IMR-90 (cell line): ENCODE results near the gene CPA5. TPM values are rescaled to one million over a fixed set of nuclear protein-coding genes. Genes with fewer than 3 reads are reported as not detected.
A peak's percentile ranks its signal among the peaks of the same experiment; 100 is the strongest.

Experiments used
- ATAC-seq: fragments of 200-7000 bp; cut with Tn5 transposase; 2 replicates; pipeline ENCODE4 v1.9.1; 2020; ENCODE audit warnings: low read depth, mild to moderate bottlenecking, moderate library complexity
- BruUV-seq: library from RNA; stranded (reverse); fragments of 400-500 nt; replicated peaks from 2 replicates; lab custom pipeline; 2021; lab: Mats Ljungman, UMichigan
- CTCF ChIA-PET: fragments of 300-600 bp; formaldehyde crosslinking; extraction: SDS; loops from one replicate; lab custom pipeline; 2021; ENCODE audit warnings: antibody characterized with exemption; lab: Yijun Ruan, JAX
- POLR2A ChIA-PET: fragments of 300-600 bp; sonication (Branson Sonifier 250); formaldehyde crosslinking; loops from one replicate; lab custom pipeline; 2022; ENCODE audit warnings: antibody characterized with exemption; ENCODE audit not compliant: unreplicated experiment; lab: Charles Lee
- DNase-seq: peaks from one replicate; pipeline ENCODE4 v3.0.0; 2013
- H2AFZ ChIP-seq: replicated peaks from 2 replicates; pipeline ENCODE3; 2013; ENCODE audit warnings: low read length, mild to moderate bottlenecking; ENCODE audit not compliant: poor library complexity
- H2AK5ac ChIP-seq: 2 replicates; pipeline ENCODE4 v1.6.1; 2013; ENCODE audit warnings: low read depth, low read length, inconsistent platforms
- H2AK9ac ChIP-seq: replicated peaks from 2 replicates; pipeline ENCODE3; 2013; ENCODE audit warnings: mild to moderate bottlenecking, low read depth, low read length, moderate library complexity; ENCODE audit not compliant: poor library complexity
- H2BK120ac ChIP-seq: 2 replicates; pipeline ENCODE4 v1.6.1; 2013; ENCODE audit warnings: low read depth, low read length, inconsistent platforms
- H2BK15ac ChIP-seq: 3 replicates; pipeline ENCODE4 v1.6.1; 2013; ENCODE audit warnings: low read depth, low read length, inconsistent platforms
- H2BK20ac ChIP-seq: 2 replicates; pipeline ENCODE4 v1.6.1; 2013; ENCODE audit warnings: low read depth, mild to moderate bottlenecking, inconsistent platforms, low read length, moderate library complexity
- H2BK5ac ChIP-seq: 2 replicates; pipeline ENCODE4 v1.6.1; 2013; ENCODE audit warnings: mild to moderate bottlenecking, low read depth, low read length, inconsistent platforms; ENCODE audit not compliant: poor library complexity, severe bottlenecking
- H3K14ac ChIP-seq: replicated peaks from 2 replicates; pipeline ENCODE4 v1.6.1; 2013; ENCODE audit warnings: low read depth, low read length, inconsistent platforms
- H3K18ac ChIP-seq: 2 replicates; pipeline ENCODE4 v1.6.1; 2013; ENCODE audit warnings: low read depth, low read length, control low read depth
- H3K23ac ChIP-seq: 2 replicates; pipeline ENCODE4 v1.6.1; 2013; ENCODE audit warnings: low read depth, low read length, inconsistent platforms
- H3K27ac ChIP-seq: 2 replicates; pipeline ENCODE4 v1.5.1; 2013; ENCODE audit warnings: mild to moderate bottlenecking, control low read depth, low read length; ENCODE audit not compliant: insufficient read depth
- H3K27me3 ChIP-seq: 2 replicates; pipeline ENCODE4 v1.6.1; 2013; ENCODE audit warnings: low read length; ENCODE audit not compliant: control insufficient read depth, insufficient read depth
- H3K36me3 ChIP-seq: 2 replicates; pipeline ENCODE4 v1.6.1; 2013; ENCODE audit warnings: low read length, mixed read lengths; ENCODE audit not compliant: control insufficient read depth, insufficient read depth
- H3K4ac ChIP-seq: 2 replicates; pipeline ENCODE4 v1.6.1; 2013; ENCODE audit warnings: low read depth, low read length, inconsistent platforms
- H3K4me1 ChIP-seq: 2 replicates; pipeline ENCODE4 v1.6.1; 2013; ENCODE audit warnings: low read length, mixed read lengths; ENCODE audit not compliant: control insufficient read depth, insufficient read depth
- H3K4me2 ChIP-seq: 2 replicates; pipeline ENCODE4 v1.6.1; 2013; ENCODE audit warnings: low read depth, mild to moderate bottlenecking, control low read depth, low read length, moderate library complexity
- H3K4me3 ChIP-seq: 2 replicates; pipeline ENCODE4 v1.5.1; 2013; ENCODE audit warnings: low read depth, mild to moderate bottlenecking, control low read depth, low read length, moderate library complexity; ENCODE audit not compliant: insufficient read depth
- H3K56ac ChIP-seq: 2 replicates; pipeline ENCODE4 v1.6.1; 2013; ENCODE audit warnings: low read length, inconsistent platforms; ENCODE audit not compliant: insufficient read depth; ENCODE audit errors: extremely low read depth
- H3K79me1 ChIP-seq, 2 experiments: 2 replicates each; pipeline ENCODE4 v1.6.1; 2013; ENCODE audit warnings: low read length in 2 of 2, inconsistent platforms in 1 of 2, low read depth in 1 of 2
- H3K9ac ChIP-seq: 2 replicates; pipeline ENCODE4 v1.6.1; 2013; ENCODE audit warnings: low read depth, low read length, control low read depth
- H3K9me1 ChIP-seq: 2 replicates; pipeline ENCODE4 v1.6.1; 2013; ENCODE audit warnings: low read length, inconsistent platforms; ENCODE audit not compliant: insufficient read depth
- H3K9me3 ChIP-seq: 2 replicates; pipeline ENCODE4 v1.6.1; 2013; ENCODE audit warnings: low read length; ENCODE audit not compliant: control insufficient read depth, insufficient read depth
- H4K20me1 ChIP-seq: 2 replicates; pipeline ENCODE4 v1.6.1; 2013; ENCODE audit warnings: low read length, inconsistent platforms; ENCODE audit not compliant: insufficient read depth
- H4K5ac ChIP-seq: 2 replicates; pipeline ENCODE4 v1.6.1; 2013; ENCODE audit warnings: mild to moderate bottlenecking, low read depth, low read length, control low read depth
- H4K8ac ChIP-seq, 2 experiments: 2 replicates each; pipeline ENCODE4 v1.6.1; 2013; ENCODE audit warnings: low read depth in 2 of 2, low read length in 2 of 2, control low read depth in 1 of 2, inconsistent platforms in 1 of 2
- H4K91ac ChIP-seq: 2 replicates; pipeline ENCODE4 v1.6.1; 2013; ENCODE audit warnings: low read depth, low read length, inconsistent platforms; ENCODE audit not compliant: insufficient read depth
- BHLHE40 ChIP-seq: fragments of 150-350 bp; IDR thresholded peaks from 2 replicates; pipeline ENCODE4 v1.6.1; 2016; ENCODE audit warnings: mild to moderate bottlenecking, low read depth, low read length
- CEBPB ChIP-seq: IDR thresholded peaks from 2 replicates; pipeline ENCODE4 v1.6.1; 2012; ENCODE audit warnings: low read depth, low read length, improper control_type of control experiment
- CHD1 ChIP-seq: IDR thresholded peaks from 2 replicates; pipeline ENCODE4 v1.6.1; 2012; ENCODE audit warnings: low read depth, low read length, improper control_type of control experiment
- CTCF ChIP-seq: conservative IDR thresholded peaks from 2 replicates; pipeline ENCODE4 v1.5.1; 2012; ENCODE audit warnings: mild to moderate bottlenecking, low read depth, low read length, improper control_type of control experiment
- FOS ChIP-seq: fragments of 150-350 bp; IDR thresholded peaks from 2 replicates; pipeline ENCODE4 v1.6.1; 2016; ENCODE audit warnings: low read depth, low read length
- MAFK ChIP-seq: IDR thresholded peaks from 2 replicates; pipeline ENCODE4 v1.6.1; 2012; ENCODE audit warnings: low read depth, low read length, improper control_type of control experiment
- MAZ ChIP-seq: IDR thresholded peaks from 2 replicates; pipeline ENCODE4 v1.6.1; 2012; ENCODE audit warnings: low read depth, mild to moderate bottlenecking, low read length, improper control_type of control experiment, moderate library complexity, borderline replicate concordance
- MXI1 ChIP-seq: IDR thresholded peaks from 2 replicates; pipeline ENCODE4 v1.6.1; 2012; ENCODE audit warnings: low read depth, mild to moderate bottlenecking, low read length, moderate library complexity, borderline replicate concordance
- NFE2L2 ChIP-seq: fragments of 150-350 bp; IDR thresholded peaks from 2 replicates; pipeline ENCODE4 v1.6.1; 2016; ENCODE audit warnings: low read depth, mild to moderate bottlenecking, low read length
- POLR2A ChIP-seq: IDR thresholded peaks from 2 replicates; pipeline ENCODE4 v1.6.1; 2012; ENCODE audit warnings: mild to moderate bottlenecking, low read depth, low read length
- RAD21 ChIP-seq: IDR thresholded peaks from 2 replicates; pipeline ENCODE4 v1.6.1; 2012; ENCODE audit warnings: low read length, improper control_type of control experiment
- RCOR1 ChIP-seq: IDR thresholded peaks from 2 replicates; pipeline ENCODE4 v1.6.1; 2012; ENCODE audit warnings: mild to moderate bottlenecking, low read length, improper control_type of control experiment; ENCODE audit not compliant: insufficient replicate concordance
- RFX5 ChIP-seq: IDR thresholded peaks from 2 replicates; pipeline ENCODE4 v1.8.0; 2012; ENCODE audit warnings: low read depth, mild to moderate bottlenecking, low read length, moderate library complexity
- SMC3 ChIP-seq: fragments of 150-350 bp; IDR thresholded peaks from 2 replicates; pipeline ENCODE4 v1.6.1; 2016; ENCODE audit warnings: low read depth, mild to moderate bottlenecking, antibody characterized with exemption, low read length, moderate library complexity
- USF2 ChIP-seq: fragments of 150-350 bp; IDR thresholded peaks from 2 replicates; pipeline ENCODE4 v1.6.1; 2017; ENCODE audit warnings: mild to moderate bottlenecking, antibody characterized with exemption, low read length, low read depth
- WGBS, 2 experiments: methylation state at CpG; one replicate each; pipeline versions ENCODE4 v1.1.5 to v1.1.7; 2013; ENCODE audit warnings: missing lambda C conversion rate in 2 of 2; ENCODE audit not compliant: insufficient read length in 1 of 2; ENCODE audit errors: extremely low coverage in 2 of 2; 5-methylcytosine and 5-hydroxymethylcytosine counted together
- dilution Hi-C: fragments of 300-500 bp; cut with HindIII; formaldehyde crosslinking; loops from one replicate; pipeline ENCODE4 v1.14.3; 2018; ENCODE audit warnings: low sequenced_read_pairs; ENCODE audit not compliant: unreplicated experiment
- in situ Hi-C: fragments of 300-500 bp; cut with MboI; formaldehyde crosslinking; loops from 3 replicates; pipeline ENCODE4 v1.14.3; 2019; ENCODE audit warnings: low sequenced_read_pairs, inconsistent platforms, mixed read lengths
- intact Hi-C: fragments of 100-400 bp; cut with micrococcal nuclease; formaldehyde crosslinking; loops from 2 replicates; pipeline ENCODE4 v1.10.0; 2022
- polyA plus RNA-seq, 3 experiments: library from polyadenylated mRNA; depleted of rRNA; stranded (reverse); fragments of >200 nt; gene quantifications; 2 replicates each; pipeline ENCODE4 v1.2.3, GENCODE V29; 2012; ENCODE audit warnings: low replicate concordance in 1 of 3
- total RNA-seq: library from RNA; depleted of rRNA; stranded (reverse); fragments of >200 nt; gene quantifications from 2 replicates; pipeline ENCODE4 v1.2.3, GENCODE V29; 2012
- TF ChIP-seq, protein P1 (sequence below): fragments of 150-350 bp; IDR thresholded peaks from 2 replicates; pipeline ENCODE4 v1.6.1; 2016; ENCODE audit warnings: low read depth, mild to moderate bottlenecking, low read length, moderate library complexity, borderline replicate concordance

Gene CPA5
- total and polyA plus RNA-seq, 2 of the 4 experiments (the other 2 are of a cell fraction) = under 0.01 to 0.86 TPM

DNA sequence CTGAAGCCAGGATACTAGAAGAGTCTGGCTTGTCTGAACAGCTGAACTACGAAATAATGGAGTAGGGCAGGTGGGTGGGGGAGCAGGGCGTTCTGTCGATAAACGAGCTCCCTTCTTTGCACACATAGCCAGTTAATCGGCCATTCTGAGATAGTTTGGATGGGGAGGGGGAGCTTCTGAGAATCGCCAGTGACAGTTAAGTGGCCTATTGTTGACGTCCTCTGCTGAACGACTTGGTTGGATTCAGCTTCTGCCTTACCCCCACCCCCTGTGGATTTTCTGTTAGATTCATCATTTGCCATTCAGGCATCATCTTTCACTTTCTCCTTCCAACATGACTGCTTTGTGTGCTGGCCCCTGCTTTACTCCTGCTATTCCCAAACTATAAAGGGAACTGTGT, 520 bp downstream of the CPA5 start:
- H2AK5ac ChIP-seq = no peak overlapping the region
- no peak overlapping the region for H3K27ac ChIP-seq
- no peak overlapping the region for H2BK5ac ChIP-seq
- no peak for TF ChIP-seq RAD21
- TF ChIP-seq, protein P1, sequence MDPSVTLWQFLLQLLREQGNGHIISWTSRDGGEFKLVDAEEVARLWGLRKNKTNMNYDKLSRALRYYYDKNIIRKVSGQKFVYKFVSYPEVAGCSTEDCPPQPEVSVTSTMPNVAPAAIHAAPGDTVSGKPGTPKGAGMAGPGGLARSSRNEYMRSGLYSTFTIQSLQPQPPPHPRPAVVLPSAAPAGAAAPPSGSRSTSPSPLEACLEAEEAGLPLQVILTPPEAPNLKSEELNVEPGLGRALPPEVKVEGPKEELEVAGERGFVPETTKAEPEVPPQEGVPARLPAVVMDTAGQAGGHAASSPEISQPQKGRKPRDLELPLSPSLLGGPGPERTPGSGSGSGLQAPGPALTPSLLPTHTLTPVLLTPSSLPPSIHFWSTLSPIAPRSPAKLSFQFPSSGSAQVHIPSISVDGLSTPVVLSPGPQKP = no peak
- no peak for TF ChIP-seq MAFK
- no peak for TF ChIP-seq RFX5
- no peak for TF ChIP-seq POLR2A
- TF ChIP-seq BHLHE40 = no peak
- no peak for TF ChIP-seq CEBPB
- TF ChIP-seq CHD1 = no peak
- TF ChIP-seq USF2 = no peak
- no peak for TF ChIP-seq MXI1
- TF ChIP-seq NFE2L2 = no peak
- TF ChIP-seq RCOR1 = no peak
- no peak for TF ChIP-seq MAZ
- no peak for TF ChIP-seq CTCF
- TF ChIP-seq FOS = no peak
- TF ChIP-seq SMC3 = no peak
- no peak overlapping the region for H3K14ac ChIP-seq
- H3K79me1 ChIP-seq = no peaks in the 10 kb centered on the region
- no peak overlapping the region for H4K5ac ChIP-seq
- 0 out of 2 replicates have a peak overlapping the region, but pooled peaks have one; percentile 38 for H2BK20ac ChIP-seq
- H4K91ac ChIP-seq = no peak overlapping the region
- H2BK15ac ChIP-seq = 0 out of 3 replicates have a peak overlapping the region, but pooled peaks have one; percentile 11
- H3K36me3 ChIP-seq = no peaks in the 10 kb centered on the region
- H3K27me3 ChIP-seq = no peaks in the 10 kb centered on the region
- DNase-seq = no peak
- no peak for ATAC-seq
- intact Hi-C loops (no loop called here), in situ Hi-C loops (no loop called here), dilution Hi-C loops (no loop called here)
- ChIA-PET CTCF (interaction anchor here (0.6 kb wide), 1 partner anchor 8 kb away, joined by 3 read pairs; no protein-coding TSS in a partner anchor), POLR2A (no interaction called here)
- 0 out of 4 replicates have a peak overlapping the region, but pooled peaks of 1 of the 2 experiments have one; percentile 38 for H4K8ac ChIP-seq
- H3K4me2 ChIP-seq = 0 out of 2 replicates have a peak overlapping the region, but pooled peaks have one; percentile 25
- no peak overlapping the region for H2AK9ac ChIP-seq
- H3K23ac ChIP-seq = no peak overlapping the region
- BruUV-seq = no TSS peak
- no peak overlapping the region for H3K56ac ChIP-seq
- no peak overlapping the region for H3K4me3 ChIP-seq
- H4K20me1 ChIP-seq = no peaks in the 10 kb centered on the region
- no peaks in the 10 kb centered on the region; the same call in 1 of the 2 replicates for H3K4me1 ChIP-seq
- no peak overlapping the region for H3K4ac ChIP-seq
- no peaks in the 10 kb centered on the region for H3K9me1 ChIP-seq
- no peaks in the 10 kb centered on the region for H3K9me3 ChIP-seq
- H2AFZ ChIP-seq = peak overlapping the region; percentile 66
- no peak overlapping the region for H2BK120ac ChIP-seq
- no peak overlapping the region for H3K18ac ChIP-seq
- H3K9ac ChIP-seq = no peak overlapping the region
- no CpG with 5 or more reads among the region's 8 CpGs for WGBS, 2 experiments
